ENCODE measurements around the gene PPM1L.

GRCh38 chr3:161104561-161105551, 348.8 kb downstream of the PPM1L start, which contains the start of gene B3GALNT1:
- no peak for TF ChIP-seq CTCF (IDR thresholded peaks at IDR 0.05)
- TF ChIP-seq POLR2A (IDR thresholded peaks at IDR 0.05), result no peak
